HG02840 (cell line): ENCODE data around the gene TNFRSF14.

Experiments used
- ATAC-seq: cut with Tn5 transposase; IDR thresholded peaks from one replicate; pipeline ENCODE4 v1.9.1; 2021; ENCODE audit warnings: mild to moderate bottlenecking, moderate library complexity, moderate number of reproducible peaks; ENCODE audit not compliant: unreplicated experiment, low FRiP score

The TNFRSF14 gene

GRCh38 chr1:2523191-2523890 is 32.8 kb upstream of the TNFRSF14 start:
- ATAC-seq = no peak

GRCh38 chr1:2523891-2524609 is 32.1 kb upstream of the TNFRSF14 start:
- no peak for ATAC-seq

GRCh38 chr1:2525572-2525919 is 30.6 kb upstream of the TNFRSF14 start:
- ATAC-seq = no peak

- peak; percentile 73 for ATAC-seq
Observed at GRCh38 chr1:2525920-2526823, 30.0 kb upstream of the TNFRSF14 start, which contains the start of gene PANK4. Gene PANK4, minus strand, starts transcription at chr1:2526596. Its CDS starts 9 bp downstream, at chr1:2526587.

- ATAC-seq = peak; percentile 23
Observed at GRCh38 chr1:2526824-2527555, 29.2 kb upstream of the TNFRSF14 start.

GRCh38 chr1:2527556-2527860 is 28.7 kb upstream of the TNFRSF14 start:
- ATAC-seq = no peak

GRCh38 chr1:2528016-2528415 is 28.2 kb upstream of the TNFRSF14 start:
- no peak for ATAC-seq

- ATAC-seq = no peak
Observed at GRCh38 chr1:2528611-2528965, 27.6 kb upstream of the TNFRSF14 start.

- no peak for ATAC-seq
Observed at GRCh38 chr1:2528966-2529783, 27.0 kb upstream of the TNFRSF14 start.

GRCh38 chr1:2529784-2530512 is 26.2 kb upstream of the TNFRSF14 start, which contains the start of gene HES5:
Gene HES5, minus strand, starts transcription at chr1:2530263. Its CDS starts 99 bp downstream, at chr1:2530164.
- no peak for ATAC-seq

- no peak for ATAC-seq
Observed at GRCh38 chr1:2530513-2531361, 25.4 kb upstream of the TNFRSF14 start.

- no peak for ATAC-seq
Observed at GRCh38 chr1:2532485-2533160, 23.5 kb upstream of the TNFRSF14 start.

- no peak for ATAC-seq
Observed at GRCh38 chr1:2533365-2533764, 22.8 kb upstream of the TNFRSF14 start.

GRCh38 chr1:2534315-2534686 is 21.9 kb upstream of the TNFRSF14 start:
- no peak for ATAC-seq

GRCh38 chr1:2534687-2535441 is 21.3 kb upstream of the TNFRSF14 start:
- ATAC-seq = no peak

- ATAC-seq = no peak
Observed at GRCh38 chr1:2535455-2535854, 20.7 kb upstream of the TNFRSF14 start.

GRCh38 chr1:2535981-2536380 is 20.2 kb upstream of the TNFRSF14 start:
- no peak for ATAC-seq
